ENCODE measurements around the gene ZNF587.

- TF ChIP-seq CTCF (conservative IDR thresholded peaks at IDR 0.05; ENCODE audit: low read length), result no peak
- no peak for TF ChIP-seq EZH2phosphoT487 (IDR thresholded peaks at IDR 0.05; ENCODE audit: borderline replicate concordance, low read depth, low read length)
Measured at GRCh38 chr19:57886046-57886445, 36.4 kb downstream of the ZNF587 start.
